NCI-H1930 (cell line): ENCODE data around the gene RRP1.

Experiments used
- DNase-seq, 2 experiments: peaks; one replicate each; lab custom pipeline; 2025; lab: John Stamatoyannopoulos, UW

RRP1 gene

GRCh38 chr21:43758811-43759210, 30.6 kb upstream of the RRP1 start:
- DNase-seq: no peak

- DNase-seq: no peak
Measured at GRCh38 chr21:43759651-43760050, 29.7 kb upstream of the RRP1 start.

- no peak for DNase-seq
Measured at GRCh38 chr21:43760391-43760958, 28.9 kb upstream of the RRP1 start.

GRCh38 chr21:43761886-43762285, 27.5 kb upstream of the RRP1 start:
- no peak for DNase-seq

- DNase-seq: no peak
Measured at GRCh38 chr21:43762303-43763128, 26.9 kb upstream of the RRP1 start.

- DNase-seq: no peak
Measured at GRCh38 chr21:43763901-43764523, 25.4 kb upstream of the RRP1 start.

GRCh38 chr21:43764576-43765495, 24.5 kb upstream of the RRP1 start:
- DNase-seq: no peak

GRCh38 chr21:43766734-43767497, 22.5 kb upstream of the RRP1 start:
- DNase-seq: no peak

- DNase-seq: no peak
Measured at GRCh38 chr21:43767498-43767983, 21.8 kb upstream of the RRP1 start.

- no peak for DNase-seq
Measured at GRCh38 chr21:43767984-43768867, 21.2 kb upstream of the RRP1 start.

- no peak for DNase-seq
Measured at GRCh38 chr21:43768868-43769167, 20.6 kb upstream of the RRP1 start.

- DNase-seq: no peak
Measured at GRCh38 chr21:43769325-43769958, 19.9 kb upstream of the RRP1 start.

GRCh38 chr21:43770066-43770655, 19.2 kb upstream of the RRP1 start:
- no peak for DNase-seq

GRCh38 chr21:43771199-43771675, 18.1 kb upstream of the RRP1 start:
- DNase-seq: no peak

GRCh38 chr21:43771698-43772424, 17.5 kb upstream of the RRP1 start:
- no peak for DNase-seq

- DNase-seq: no peak
Measured at GRCh38 chr21:43772425-43772821, 17.0 kb upstream of the RRP1 start.

GRCh38 chr21:43774163-43774562, 15.2 kb upstream of the RRP1 start:
- DNase-seq: no peak

- no peak for DNase-seq
Measured at GRCh38 chr21:43775190-43775589, 14.2 kb upstream of the RRP1 start.
